Left lobe of liver (tissue), 2 donors: ENCODE data around the gene CWH43. TPM values are rescaled to one million over a fixed set of nuclear protein-coding genes. Genes with fewer than 3 reads are reported as not detected.
"Not testable (repeated sequence)": the region's sequence is repeated elsewhere in the genome, so short reads cannot be mapped to it uniquely, and the experiment has no call there.

ENCODE experiments used
- ATAC-seq: fragments of 200-7000 bp; cut with Tn5 transposase; one replicate; pipeline ENCODE4 v1.9.1; 2020; ENCODE audit warnings: mild to moderate bottlenecking, moderate library complexity
- DNase-seq: peaks from one replicate; pipeline ENCODE4 v3.0.0-alpha.2; 2020; ENCODE audit warnings: low spot score
- total RNA-seq: library from RNA; stranded (reverse); gene quantifications from one replicate; pipeline ENCODE4 v1.2.1, GENCODE V29; 2021
- donor health status: DM: no; HTN: no; CAD: no; lungs with moderate emphysema.
- donor health status: DM: no; HTN: yes; CAD: no.

CWH43 gene
- total RNA-seq = not detected

- peak; percentile 81 for ATAC-seq
- peak; percentile 46 for DNase-seq
These were observed at the start of gene CWH43 for GRCh38 chr4:48985976-48986653. TSS of gene CWH43 (plus strand) at chr4:48986275. CDS start at chr4:48986430, 155 bp downstream.

GRCh38 chr4:48937033-48937432 is 49.0 kb upstream of the CWH43 start:
- no peak for ATAC-seq
- no peak for DNase-seq

GRCh38 chr4:48938831-48939230 is 47.2 kb upstream of the CWH43 start:
- ATAC-seq (no peak), DNase-seq (no peak)

GRCh38 chr4:48939785-48940184 is 46.3 kb upstream of the CWH43 start:
- peak; percentile 69 for DNase-seq
- peak; percentile 76 for ATAC-seq

- ATAC-seq (peak; percentile 62), DNase-seq (no peak)
These were observed 42.7 kb upstream of the CWH43 start for GRCh38 chr4:48943387-48943786.

GRCh38 chr4:48944252-48944651 is 41.8 kb upstream of the CWH43 start:
- ATAC-seq (no peak), DNase-seq (no peak)

- ATAC-seq = peak; percentile 47
- no peak for DNase-seq
These were observed 41.3 kb upstream of the CWH43 start for GRCh38 chr4:48944756-48945241.

- ATAC-seq (no peak), DNase-seq (no peak)
These were observed 40.1 kb upstream of the CWH43 start for GRCh38 chr4:48945981-48946380.

- DNase-seq (no peak), ATAC-seq (no peak)
These were observed 38.3 kb upstream of the CWH43 start for GRCh38 chr4:48947731-48948130.

GRCh38 chr4:48949086-48949485 is 37.0 kb upstream of the CWH43 start:
- DNase-seq (no peak), ATAC-seq (no peak)

GRCh38 chr4:48949518-48950219 is 36.4 kb upstream of the CWH43 start:
- ATAC-seq (no peak), DNase-seq (no peak)

- ATAC-seq (no peak), DNase-seq (no peak)
These were observed 31.8 kb upstream of the CWH43 start for GRCh38 chr4:48954314-48954713.

- not testable (repeated sequence) for DNase-seq, ATAC-seq
These were observed 28.7 kb upstream of the CWH43 start for GRCh38 chr4:48957366-48957765.

- no peak for ATAC-seq
- no peak for DNase-seq
These were observed 27.5 kb upstream of the CWH43 start for GRCh38 chr4:48958582-48958981.

- ATAC-seq = no peak
- no peak for DNase-seq
These were observed 25.0 kb upstream of the CWH43 start for GRCh38 chr4:48960988-48961635.

GRCh38 chr4:48962636-48963035 is 23.4 kb upstream of the CWH43 start:
- DNase-seq = no peak
- ATAC-seq = no peak

GRCh38 chr4:48963042-48963679 is 22.9 kb upstream of the CWH43 start:
- ATAC-seq = peak; percentile 100
- DNase-seq = peak; percentile 64

- DNase-seq = no peak
- ATAC-seq = no peak
These were observed 19.0 kb upstream of the CWH43 start for GRCh38 chr4:48967101-48967500.

GRCh38 chr4:48967631-48968030 is 18.4 kb upstream of the CWH43 start:
- DNase-seq (no peak), ATAC-seq (no peak)

GRCh38 chr4:48968814-48969213 is 17.3 kb upstream of the CWH43 start:
- no peak for ATAC-seq
- DNase-seq = no peak

GRCh38 chr4:48970471-48970921 is 15.6 kb upstream of the CWH43 start:
- DNase-seq (no peak), ATAC-seq (no peak)
